Caco-2 (cell line): ENCODE data around the gene GAS7. TPM values are rescaled to one million over a fixed set of nuclear protein-coding genes. Genes with fewer than 3 reads are reported as not detected.

Experiments used
- BruUV-seq: library from RNA; stranded (reverse); fragments of 400-500 nt; replicated peaks from 2 replicates; lab custom pipeline; 2021; lab: Mats Ljungman, UMichigan
- CTCF ChIA-PET: fragments of 300-600 bp; sonication (Branson Sonifier 250); formaldehyde crosslinking; loops from one replicate; lab custom pipeline; 2022; ENCODE audit warnings: antibody characterized with exemption; lab: Charles Lee
- POLR2A ChIA-PET: fragments of 300-600 bp; sonication (Branson Sonifier 250); formaldehyde crosslinking; loops from one replicate; lab custom pipeline; 2022; ENCODE audit warnings: antibody characterized with exemption; lab: Charles Lee
- DNase-seq, 2 experiments: peaks; one replicate each; pipeline versions ENCODE4 v3.0.0 to v3.0.0-alpha.2; 2020 to 2022
- H3K27me3 ChIP-seq: replicated peaks from 2 replicates; pipeline ENCODE4 v1.6.0; 2011; ENCODE audit warnings: low read length; ENCODE audit not compliant: control insufficient read depth, insufficient read depth
- H3K36me3 ChIP-seq: 2 replicates; pipeline ENCODE4 v1.5.1; 2011; ENCODE audit warnings: low read length; ENCODE audit not compliant: control insufficient read depth, insufficient read depth
- H3K4me1 ChIP-seq: fragments of 250-450 bp; sonication (Bioruptor Pico); 2 replicates; pipeline ENCODE4 v1.5.1; 2020; ENCODE audit warnings: mild to moderate bottlenecking
- H3K4me3 ChIP-seq: 2 replicates; pipeline ENCODE4 v1.5.1; 2011; ENCODE audit warnings: low read depth, mild to moderate bottlenecking, control low read depth, low read length
- H3K9me3 ChIP-seq: fragments of 250-450 bp; sonication (Bioruptor Pico); 2 replicates; pipeline ENCODE4 v1.5.1; 2020; ENCODE audit warnings: mild to moderate bottlenecking, moderate library complexity
- H3K27ac Mint-ChIP-seq: one replicate; pipeline ENCODE4 v1.8.0; 2022; ENCODE audit warnings: mixed read lengths; ENCODE audit not compliant: unreplicated experiment
- H3K27me3 Mint-ChIP-seq: one replicate; pipeline ENCODE4 v1.8.0; 2022; ENCODE audit warnings: mixed read lengths; ENCODE audit not compliant: insufficient read depth, unreplicated experiment
- H3K36me3 Mint-ChIP-seq: one replicate; pipeline ENCODE4 v1.8.0; 2022; ENCODE audit warnings: mild to moderate bottlenecking, mixed read lengths; ENCODE audit not compliant: insufficient read depth, unreplicated experiment
- H3K4me1 Mint-ChIP-seq: one replicate; pipeline ENCODE4 v1.8.0; 2022; ENCODE audit warnings: low read depth, mixed read lengths; ENCODE audit not compliant: unreplicated experiment
- H3K4me3 Mint-ChIP-seq: one replicate; pipeline ENCODE4 v1.8.0; 2022; ENCODE audit warnings: mild to moderate bottlenecking, moderate library complexity, mixed read lengths; ENCODE audit not compliant: unreplicated experiment
- H3K9me3 Mint-ChIP-seq: one replicate; pipeline ENCODE4 v1.8.0; 2022; ENCODE audit warnings: mixed read lengths; ENCODE audit not compliant: unreplicated experiment
- intact Hi-C: fragments of 100-400 bp; cut with micrococcal nuclease; formaldehyde crosslinking; loops from one replicate; pipeline ENCODE4 v1.10.0; 2022; ENCODE audit not compliant: unreplicated experiment
- total RNA-seq: library from RNA; stranded (reverse); gene quantifications from 2 replicates; pipeline ENCODE4 v1.2.3, GENCODE V29; 2022
- TF ChIP-seq, protein P1 (sequence below), 2 experiments: fragments of 200-600 bp in 1 of 2; IDR thresholded peaks; 1 replicate in 1 of 2; 2 replicates in 1 of 2; pipeline versions ENCODE4 v1.5.1 to v1.8.0; 2011 to 2022; ENCODE audit warnings: antibody characterized with exemption in 1 of 2, control low read depth in 1 of 2, inconsistent platforms in 1 of 2, low read depth in 1 of 2, low read length in 1 of 2, mild to moderate bottlenecking in 1 of 2, moderate library complexity in 1 of 2; ENCODE audit not compliant: insufficient read depth in 1 of 2, severe bottlenecking in 1 of 2, unreplicated experiment in 1 of 2

The GAS7 gene
- total RNA-seq, 1 experiment from 2014 or later: 0.34 TPM

DNA sequence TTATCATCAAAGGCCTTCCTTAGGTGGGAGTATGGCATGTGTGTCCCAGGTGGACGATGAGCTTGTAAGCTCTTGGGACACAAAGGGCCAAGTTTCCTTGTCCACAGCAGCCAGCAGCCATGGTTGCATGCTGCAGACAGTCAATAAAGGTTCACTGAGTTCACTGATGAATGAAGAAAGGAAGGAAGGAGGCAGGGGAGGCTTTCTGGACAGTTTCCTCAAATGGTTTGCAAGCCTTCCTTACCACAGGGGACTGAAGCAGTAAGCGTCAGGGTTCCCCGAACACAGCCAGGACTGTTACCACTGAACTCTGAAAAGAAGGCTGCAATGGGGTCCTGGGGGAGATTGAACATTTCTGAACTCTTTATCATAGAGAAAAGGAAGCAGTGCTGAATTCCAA lies 111.1 kb downstream of the GAS7 start:
- Histone ChIP-seq H3K4me3 (no peak overlapping the region), H3K9me3 (no peaks in the 10 kb centered on the region), H3K36me3 (no peaks in the 10 kb centered on the region), H3K27me3 (no peaks in the 10 kb centered on the region), H3K4me1 (peaks cover 9% of the 10 kb centered on the region; the same call in 1 of the 2 replicates)
- TF ChIP-seq, protein P1, sequence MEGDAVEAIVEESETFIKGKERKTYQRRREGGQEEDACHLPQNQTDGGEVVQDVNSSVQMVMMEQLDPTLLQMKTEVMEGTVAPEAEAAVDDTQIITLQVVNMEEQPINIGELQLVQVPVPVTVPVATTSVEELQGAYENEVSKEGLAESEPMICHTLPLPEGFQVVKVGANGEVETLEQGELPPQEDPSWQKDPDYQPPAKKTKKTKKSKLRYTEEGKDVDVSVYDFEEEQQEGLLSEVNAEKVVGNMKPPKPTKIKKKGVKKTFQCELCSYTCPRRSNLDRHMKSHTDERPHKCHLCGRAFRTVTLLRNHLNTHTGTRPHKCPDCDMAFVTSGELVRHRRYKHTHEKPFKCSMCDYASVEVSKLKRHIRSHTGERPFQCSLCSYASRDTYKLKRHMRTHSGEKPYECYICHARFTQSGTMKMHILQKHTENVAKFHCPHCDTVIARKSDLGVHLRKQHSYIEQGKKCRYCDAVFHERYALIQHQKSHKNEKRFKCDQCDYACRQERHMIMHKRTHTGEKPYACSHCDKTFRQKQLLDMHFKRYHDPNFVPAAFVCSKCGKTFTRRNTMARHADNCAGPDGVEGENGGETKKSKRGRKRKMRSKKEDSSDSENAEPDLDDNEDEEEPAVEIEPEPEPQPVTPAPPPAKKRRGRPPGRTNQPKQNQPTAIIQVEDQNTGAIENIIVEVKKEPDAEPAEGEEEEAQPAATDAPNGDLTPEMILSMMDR (IDR thresholded peaks at IDR 0.05; ENCODE audit: insufficient read depth in 1 of 2, low read depth in 1 of 2, low read length in 1 of 2, severe bottlenecking in 1 of 2, unreplicated experiment in 1 of 2): no peak
- CTCF ChIA-PET: no interaction called here
- Mint-ChIP-seq H3K9me3 (peaks cover 8% of the 10 kb centered on the region), H3K4me3 (no peak overlapping the region), H3K27ac (peak overlapping the region; percentile 47), H3K27me3 (no peaks in the 10 kb centered on the region), H3K36me3 (no peaks in the 10 kb centered on the region), H3K4me1 (no peaks in the 10 kb centered on the region)
- no TSS peak for BruUV-seq
- POLR2A ChIA-PET: no interaction called here
- DNase-seq: no peak
- intact Hi-C loops: no loop called here

DNA sequence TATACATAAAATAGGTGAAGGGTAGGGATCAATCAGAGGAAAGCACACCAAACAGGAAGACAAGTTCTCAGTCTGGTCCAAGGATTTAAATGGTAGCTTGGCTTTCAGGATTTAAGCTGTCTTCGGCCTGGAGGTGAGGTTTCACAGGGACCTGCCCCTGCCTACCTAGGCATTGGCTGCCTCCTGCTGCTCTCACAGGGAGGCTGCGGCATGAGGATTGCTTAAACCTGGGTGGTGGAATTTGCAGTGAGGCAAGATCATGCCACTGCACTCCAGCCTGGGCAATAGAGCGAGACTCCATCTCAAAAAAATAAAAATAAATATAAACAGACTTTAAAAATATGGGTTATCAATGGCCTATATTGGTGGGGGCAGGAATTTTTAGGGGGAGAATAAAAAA lies 114.5 kb downstream of the GAS7 start:
- H3K27ac Mint-ChIP-seq: no peak overlapping the region
- peaks cover 15% of the 10 kb centered on the region for H3K9me3 Mint-ChIP-seq
- H3K36me3 Mint-ChIP-seq: no peaks in the 10 kb centered on the region
- no peak overlapping the region for H3K4me3 Mint-ChIP-seq
- no peak for DNase-seq
- Histone ChIP-seq H3K36me3 (no peaks in the 10 kb centered on the region), H3K27me3 (no peaks in the 10 kb centered on the region), H3K4me3 (no peak overlapping the region), H3K4me1 (peaks cover 9% of the 10 kb centered on the region; the same call in 1 of the 2 replicates), H3K9me3 (no peaks in the 10 kb centered on the region)
- POLR2A ChIA-PET: no interaction called here
- BruUV-seq: no TSS peak
- TF ChIP-seq, protein P1 (IDR thresholded peaks at IDR 0.05; ENCODE audit: insufficient read depth in 1 of 2, low read depth in 1 of 2, low read length in 1 of 2, severe bottlenecking in 1 of 2, unreplicated experiment in 1 of 2): no peak
- no peaks in the 10 kb centered on the region for H3K4me1 Mint-ChIP-seq
- H3K27me3 Mint-ChIP-seq: no peaks in the 10 kb centered on the region
- CTCF ChIA-PET: no interaction called here
- intact Hi-C loops: no loop called here

DNA sequence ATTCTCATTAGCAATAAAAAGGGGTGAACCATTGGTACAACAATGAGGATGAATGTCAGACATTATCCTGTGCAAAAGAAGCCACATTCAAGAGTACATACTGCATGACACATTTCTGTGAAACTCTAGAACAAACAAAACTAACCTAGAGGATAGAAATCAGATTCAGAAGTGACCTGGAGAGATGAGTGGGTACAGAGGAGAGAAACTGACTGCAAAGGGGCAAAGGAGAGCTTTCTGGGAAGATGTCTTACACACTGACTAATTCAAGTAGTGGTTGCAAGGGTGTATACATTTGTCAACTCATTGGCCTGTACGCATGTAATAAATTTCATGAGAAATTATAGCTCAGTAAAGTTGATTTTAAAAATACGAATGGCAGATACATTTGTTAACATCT lies 115.6 kb downstream of the GAS7 start:
- intact Hi-C loops: no loop called here
- TF ChIP-seq, protein P1 (IDR thresholded peaks at IDR 0.05; ENCODE audit: insufficient read depth in 1 of 2, low read depth in 1 of 2, low read length in 1 of 2, severe bottlenecking in 1 of 2, unreplicated experiment in 1 of 2): no peak
- peaks cover 9% of the 10 kb centered on the region; the same call in 1 of the 2 replicates for H3K4me1 ChIP-seq
- H3K9me3 ChIP-seq: no peaks in the 10 kb centered on the region
- POLR2A ChIA-PET: no interaction called here
- H3K27ac Mint-ChIP-seq: no peak overlapping the region
- no peaks in the 10 kb centered on the region for H3K36me3 ChIP-seq
- no peak overlapping the region for H3K4me3 ChIP-seq
- H3K27me3 Mint-ChIP-seq: no peaks in the 10 kb centered on the region
- H3K4me1 Mint-ChIP-seq: no peaks in the 10 kb centered on the region
- peaks cover 25% of the 10 kb centered on the region for H3K9me3 Mint-ChIP-seq
- no peak overlapping the region for H3K4me3 Mint-ChIP-seq
- no peak for DNase-seq
- H3K27me3 ChIP-seq: no peaks in the 10 kb centered on the region
- CTCF ChIA-PET: no interaction called here
- no peaks in the 10 kb centered on the region for H3K36me3 Mint-ChIP-seq
- BruUV-seq: no TSS peak
